ACC112 (cell line): ENCODE data around the gene TTYH3.
"Not testable (repeated sequence)": the region's sequence is repeated elsewhere in the genome, so short reads cannot be mapped to it uniquely, and the experiment has no call there.

Experiments
- H2AFZ ChIP-seq: fragments of 200-600 bp; sonication (generic); one replicate; pipeline ENCODE4 v1.6.0; 2017; ENCODE audit warnings: antibody characterized with exemption, low read length; ENCODE audit not compliant: unreplicated experiment
- H3K27ac ChIP-seq: fragments of 200-600 bp; sonication (generic); 2 replicates; pipeline ENCODE4 v1.5.1; 2014; ENCODE audit warnings: low read depth, mild to moderate bottlenecking, antibody characterized with exemption, low read length, moderate library complexity
- H3K27me3 ChIP-seq: fragments of 200-600 bp; sonication (generic); 2 replicates; pipeline ENCODE4 v1.6.1; 2014; ENCODE audit warnings: mild to moderate bottlenecking, antibody characterized with exemption, low read length, moderate library complexity, mixed read lengths; ENCODE audit not compliant: insufficient read depth
- H3K36me3 ChIP-seq: fragments of 200-600 bp; sonication (generic); 2 replicates; pipeline ENCODE4 v1.6.1; 2016; ENCODE audit warnings: mild to moderate bottlenecking, antibody characterized with exemption, low read length, moderate library complexity, mixed read lengths; ENCODE audit not compliant: insufficient read depth
- H3K4me1 ChIP-seq: fragments of 200-600 bp; sonication (generic); one replicate; pipeline ENCODE4 v1.6.1; 2016; ENCODE audit warnings: low read length, mixed read lengths; ENCODE audit not compliant: insufficient read depth, unreplicated experiment, control insufficient read depth
- H3K4me3 ChIP-seq: fragments of 200-600 bp; sonication (generic); 2 replicates; pipeline ENCODE4 v1.5.1; 2014; ENCODE audit warnings: mild to moderate bottlenecking, low read depth, low read length
- H3K79me2 ChIP-seq: fragments of 200-600 bp; sonication (generic); one replicate; pipeline ENCODE4 v1.6.0; 2016; ENCODE audit warnings: low read length; ENCODE audit not compliant: control insufficient read depth, unreplicated experiment, insufficient read depth

Gene TTYH3

DNA sequence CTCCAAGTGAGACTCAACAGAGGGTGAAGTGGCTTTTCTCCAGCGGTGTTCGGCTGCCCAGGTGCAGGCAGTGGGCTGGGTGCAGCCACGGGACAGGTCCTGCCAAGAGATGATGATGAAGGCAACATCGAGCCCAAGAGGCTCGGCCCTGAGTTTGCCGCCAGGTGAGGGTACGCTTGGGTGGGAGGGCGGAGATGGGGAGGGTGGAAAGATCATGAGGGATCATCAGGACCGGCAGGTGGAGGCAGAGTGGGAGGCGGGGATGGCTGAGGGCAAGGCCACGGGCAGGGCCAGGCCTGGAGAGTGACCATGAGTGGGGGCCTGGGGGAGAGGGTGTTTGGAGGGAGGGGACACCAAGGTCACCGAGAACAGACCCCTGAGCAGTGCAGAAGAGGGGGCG, 38.4 kb downstream of the TTYH3 start:
- no peak overlapping the region for H3K27ac ChIP-seq
- H3K27me3 ChIP-seq: peaks cover 14% of the 10 kb centered on the region
- H2AFZ ChIP-seq: no peak overlapping the region
- H3K79me2 ChIP-seq: no peaks in the 10 kb centered on the region
- no peaks in the 10 kb centered on the region for H3K4me1 ChIP-seq
- no peak overlapping the region for H3K4me3 ChIP-seq
- H3K36me3 ChIP-seq: no peaks in the 10 kb centered on the region

DNA sequence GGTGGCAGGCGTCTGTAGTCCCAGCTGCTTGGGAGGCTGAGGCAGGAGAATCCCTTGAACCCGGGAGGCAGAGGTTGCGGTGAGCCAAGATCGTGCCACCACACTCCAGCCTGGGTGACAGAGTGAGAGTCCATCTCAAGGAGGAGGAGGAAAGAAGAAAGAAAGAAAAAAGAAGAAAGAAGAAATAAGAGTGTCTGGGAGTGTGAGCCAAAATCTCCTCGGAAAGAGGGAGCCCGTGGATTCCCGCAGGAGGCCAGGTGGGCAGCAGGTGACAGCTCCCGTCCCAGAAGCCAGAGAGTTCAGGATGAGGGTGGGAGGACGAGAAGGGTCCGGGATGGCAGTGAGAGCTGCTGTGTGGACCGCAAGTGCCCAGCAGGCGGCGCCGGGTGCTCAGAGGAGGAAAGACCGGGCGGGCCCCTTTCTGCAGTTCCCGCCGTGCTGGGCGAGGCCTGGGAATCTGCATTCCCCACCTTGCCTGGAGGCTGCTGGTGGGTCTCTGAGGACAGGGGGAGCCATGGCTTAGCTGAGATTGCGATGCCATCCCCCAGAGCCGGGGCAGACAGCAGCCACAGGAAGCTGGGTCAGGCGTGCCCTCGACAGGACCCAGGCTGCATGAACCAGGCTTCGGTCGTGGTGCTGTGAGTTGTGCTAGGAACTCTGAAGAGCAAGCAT, 39.1 kb downstream of the TTYH3 start:
- no peaks in the 10 kb centered on the region for H3K79me2 ChIP-seq
- H3K4me1 ChIP-seq: no peaks in the 10 kb centered on the region
- H3K36me3 ChIP-seq: no peaks in the 10 kb centered on the region
- H2AFZ ChIP-seq: no peak overlapping the region
- peaks cover 9% of the 10 kb centered on the region for H3K27me3 ChIP-seq
- no peak overlapping the region for H3K4me3 ChIP-seq
- no peak overlapping the region for H3K27ac ChIP-seq

DNA sequence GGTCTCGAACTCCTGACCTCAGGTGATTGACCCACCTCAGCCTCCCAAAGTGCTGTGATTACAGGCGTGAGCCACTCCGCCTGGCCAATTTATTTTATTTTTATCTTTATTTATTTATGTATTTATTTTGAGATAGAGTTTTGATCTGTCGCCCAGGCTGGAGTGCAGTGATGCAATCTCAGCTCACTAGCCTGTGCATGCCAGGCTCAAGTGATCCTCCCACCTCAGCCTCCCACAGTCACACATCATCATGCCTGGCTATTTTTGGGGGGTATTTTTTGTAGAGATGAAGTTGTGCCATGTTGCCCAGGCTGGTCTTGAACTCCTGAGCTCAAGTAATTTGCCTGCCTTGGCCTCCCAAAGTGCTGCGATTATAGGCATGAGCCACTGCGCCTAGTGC, 41.4 kb downstream of the TTYH3 start:
- not testable (repeated sequence) for H3K79me2 ChIP-seq, H3K27ac ChIP-seq, H3K4me1 ChIP-seq, H2AFZ ChIP-seq, H3K36me3 ChIP-seq, H3K27me3 ChIP-seq, H3K4me3 ChIP-seq

DNA sequence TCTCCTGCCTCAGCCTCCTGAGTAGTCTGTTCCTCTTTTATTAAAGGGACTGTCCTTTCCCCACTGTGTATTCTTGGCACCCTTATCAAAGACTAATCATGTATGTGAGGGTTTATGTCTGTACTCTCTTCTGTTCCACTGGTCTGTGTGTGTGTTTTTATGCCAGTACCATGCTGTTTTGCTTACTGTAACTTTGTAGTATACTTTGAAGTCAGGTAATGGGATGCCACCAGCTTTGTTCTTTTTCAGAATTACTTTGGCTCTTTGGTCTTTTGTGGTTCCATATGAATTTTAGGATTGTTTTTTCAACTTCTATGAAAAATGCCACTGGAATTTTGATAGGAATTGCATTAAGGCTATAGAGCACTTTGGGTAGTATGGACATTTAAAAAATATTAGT, 42.1 kb downstream of the TTYH3 start:
- Histone ChIP-seq H3K27ac (no peak overlapping the region), H3K36me3 (no peaks in the 10 kb centered on the region), H3K4me3 (no peak overlapping the region), H2AFZ (no peak overlapping the region), H3K4me1 (no peaks in the 10 kb centered on the region), H3K79me2 (no peaks in the 10 kb centered on the region), H3K27me3 (no peaks in the 10 kb centered on the region)

DNA sequence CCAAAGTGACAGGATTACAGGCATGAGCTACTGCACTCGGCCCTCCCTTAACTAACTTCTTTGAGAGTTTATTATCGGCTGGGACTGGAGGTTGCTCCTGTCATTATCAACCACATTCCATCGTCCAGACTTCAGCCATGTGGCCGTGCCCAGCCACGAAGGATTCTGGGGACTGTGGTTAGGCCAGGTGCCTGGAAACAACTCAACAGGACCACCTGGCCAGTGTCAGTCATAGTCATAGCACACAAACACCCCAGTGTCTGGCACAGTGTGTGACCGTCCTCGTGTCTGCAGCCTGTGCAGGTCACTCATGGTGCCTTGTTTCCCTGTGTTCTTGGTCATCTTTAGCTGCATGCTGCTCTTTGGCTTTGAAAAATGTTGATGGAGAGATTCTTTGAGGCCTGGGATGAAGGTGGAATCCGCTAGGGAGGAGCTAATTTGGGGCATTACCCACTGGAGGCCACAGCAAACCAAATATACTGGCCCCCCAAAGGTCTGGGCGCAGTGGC, 43.5 kb downstream of the TTYH3 start:
- Histone ChIP-seq H3K4me3 (no peak overlapping the region), H3K4me1 (no peaks in the 10 kb centered on the region), H3K36me3 (no peaks in the 10 kb centered on the region), H3K79me2 (no peaks in the 10 kb centered on the region), H3K27me3 (no peaks in the 10 kb centered on the region), H2AFZ (no peak overlapping the region), H3K27ac (no peak overlapping the region)

DNA sequence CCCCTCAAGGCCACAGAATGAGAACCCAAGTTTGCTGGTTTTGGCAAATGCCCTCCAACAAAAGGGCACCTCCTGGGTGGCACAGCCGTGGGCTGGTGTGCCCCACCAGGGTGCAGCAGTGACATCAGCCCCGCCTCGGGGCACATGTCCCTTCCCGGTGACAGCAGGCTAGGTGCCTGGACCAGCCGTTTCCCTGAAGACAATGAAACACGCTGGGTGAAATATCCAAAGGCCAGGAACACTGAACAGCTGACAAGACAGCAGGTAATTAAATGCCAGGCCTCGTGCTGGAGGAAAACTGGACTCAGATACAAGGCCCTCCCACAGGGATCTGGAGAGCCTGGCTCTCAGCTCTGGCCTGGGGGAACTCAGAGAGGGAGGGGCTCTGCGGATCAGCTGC, 44.8 kb downstream of the TTYH3 start:
- not testable (repeated sequence) for H3K4me1 ChIP-seq, H3K4me3 ChIP-seq, H3K27ac ChIP-seq, H2AFZ ChIP-seq, H3K27me3 ChIP-seq, H3K79me2 ChIP-seq, H3K36me3 ChIP-seq

DNA sequence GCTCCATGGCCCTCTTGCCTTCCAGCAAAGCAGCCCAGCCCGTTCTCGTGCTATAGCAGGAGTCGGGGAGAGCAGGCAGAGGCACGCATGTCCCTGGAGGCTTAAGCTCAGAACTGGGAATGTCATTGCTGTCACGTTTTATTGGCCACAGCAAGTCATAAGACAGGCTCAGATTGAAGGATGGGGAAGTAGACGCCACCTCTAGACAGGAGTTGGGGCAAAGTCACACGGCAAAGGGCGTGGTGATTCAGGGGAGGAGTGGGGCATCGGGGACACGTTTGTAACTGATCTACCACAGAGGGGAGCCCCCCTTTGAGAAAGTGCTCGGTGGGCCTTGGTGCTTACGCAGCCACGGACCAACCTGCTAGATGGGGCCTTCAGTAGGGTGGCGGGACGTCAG, 46.7 kb downstream of the TTYH3 start:
- not testable (repeated sequence) for H3K36me3 ChIP-seq, H3K4me3 ChIP-seq, H2AFZ ChIP-seq, H3K27me3 ChIP-seq, H3K79me2 ChIP-seq, H3K4me1 ChIP-seq, H3K27ac ChIP-seq

DNA sequence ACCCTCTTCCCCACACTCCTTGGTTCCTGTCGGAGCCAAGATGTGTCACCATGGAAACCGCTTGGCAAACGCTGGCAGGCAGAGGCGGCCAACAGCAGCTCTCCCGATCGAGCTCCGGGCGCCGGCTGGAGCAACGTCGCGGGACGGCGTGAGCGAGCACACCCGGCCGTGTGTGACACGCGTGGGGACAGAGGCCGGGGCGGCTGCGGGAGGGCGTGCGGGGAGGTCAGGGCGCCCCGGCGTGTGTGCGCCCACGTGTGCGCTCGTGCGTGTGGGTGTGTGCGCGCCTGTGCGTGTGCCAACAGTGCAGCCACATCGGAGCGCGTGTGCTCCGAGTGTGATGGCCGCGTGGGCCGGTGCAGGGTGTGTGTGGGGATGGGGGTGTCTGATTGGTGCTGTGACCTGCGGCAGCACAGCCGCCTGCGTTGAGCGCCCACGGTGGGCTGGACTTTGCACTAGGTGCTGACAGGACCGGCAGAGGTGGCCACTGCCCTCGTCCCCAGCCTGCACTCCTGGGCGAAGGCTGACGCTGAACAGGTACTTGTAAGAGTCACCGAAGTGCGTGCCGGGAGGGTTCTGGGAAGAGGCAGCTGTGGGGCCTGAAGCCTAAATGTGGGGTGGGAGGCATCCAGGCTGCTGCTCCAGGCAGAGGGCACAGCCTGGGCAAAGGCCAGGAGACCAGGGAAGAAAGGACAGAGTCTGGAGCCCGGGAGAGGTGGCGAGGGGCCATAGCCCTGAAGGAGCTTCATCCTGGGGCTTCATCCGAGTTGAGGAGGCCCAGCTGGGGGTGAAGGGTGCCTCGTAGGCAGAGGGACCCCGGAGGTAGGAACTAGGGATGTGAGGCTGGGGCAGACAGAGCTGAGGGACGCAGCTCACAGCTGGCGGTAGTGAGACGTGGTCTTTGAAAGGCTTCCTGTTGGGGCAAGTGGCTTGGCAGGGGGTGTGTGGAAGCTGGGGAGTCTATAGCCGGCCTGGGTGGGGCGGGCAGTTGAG, 47.6 kb downstream of the TTYH3 start:
- H3K27ac ChIP-seq, H3K27me3 ChIP-seq, H3K4me3 ChIP-seq, H3K4me1 ChIP-seq, H2AFZ ChIP-seq, H3K36me3 ChIP-seq, H3K79me2 ChIP-seq: not testable (repeated sequence)

DNA sequence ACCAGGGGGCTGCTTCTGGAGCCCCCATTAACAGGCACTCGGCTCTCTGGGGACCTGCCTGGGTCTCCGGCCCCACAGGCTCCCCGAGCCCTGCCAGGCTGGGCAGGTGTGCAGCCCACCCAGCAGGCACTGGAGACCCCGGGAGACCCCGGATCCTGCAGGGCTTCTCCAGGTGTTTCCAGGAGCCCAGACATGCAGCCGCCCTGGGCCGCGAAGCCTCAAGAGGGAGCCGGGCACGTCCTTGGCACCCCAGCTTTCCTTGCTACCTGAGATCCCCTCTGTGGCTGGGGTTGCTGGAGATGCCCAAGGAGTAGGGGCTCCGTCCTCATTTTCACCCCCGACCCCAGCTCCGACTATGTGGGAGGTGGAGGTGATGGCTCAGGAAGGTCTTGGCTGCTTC, 48.5 kb downstream of the TTYH3 start:
- no peak overlapping the region for H3K27ac ChIP-seq

DNA sequence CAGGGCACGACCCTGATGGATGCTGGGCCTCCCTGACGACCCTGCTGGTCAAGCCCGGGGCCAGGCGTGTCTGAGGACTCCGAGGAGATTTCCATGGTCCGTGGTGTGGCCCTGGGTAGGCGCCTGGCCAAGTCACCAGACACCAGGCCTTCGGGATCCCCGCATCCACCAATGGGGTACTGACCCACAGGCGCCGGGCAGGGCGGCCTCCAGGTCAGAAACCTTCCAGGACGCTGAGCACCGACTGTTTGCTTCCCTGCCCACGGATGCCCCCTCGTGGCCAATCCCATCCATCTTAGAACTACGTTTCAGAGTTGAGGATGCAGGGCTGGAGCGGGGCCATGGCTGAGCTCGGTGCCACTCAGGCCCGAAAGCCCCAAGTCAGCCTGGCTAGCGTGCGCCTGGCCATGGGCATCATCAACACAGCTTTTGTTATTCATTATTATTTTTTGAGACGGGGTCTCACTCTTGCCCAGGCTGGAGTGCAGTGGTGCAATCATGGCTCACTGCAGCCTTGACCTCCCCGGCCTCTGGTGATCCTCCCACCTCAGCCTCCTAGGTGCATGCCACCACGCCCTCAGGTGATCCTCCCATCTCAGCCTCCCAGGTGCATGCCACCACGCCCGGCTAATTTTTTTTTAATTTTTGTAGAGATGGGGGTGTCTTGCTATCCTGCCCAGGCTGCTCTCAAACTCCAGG, 49.2 kb downstream of the TTYH3 start:
- H2AFZ ChIP-seq: no peak overlapping the region
- H3K36me3 ChIP-seq: no peaks in the 10 kb centered on the region
- H3K27me3 ChIP-seq: no peaks in the 10 kb centered on the region
- H3K79me2 ChIP-seq: no peaks in the 10 kb centered on the region
- no peak overlapping the region for H3K4me3 ChIP-seq
- no peaks in the 10 kb centered on the region for H3K4me1 ChIP-seq
- no peak overlapping the region for H3K27ac ChIP-seq

More for the DNA sequence above, 48.5 kb downstream of the TTYH3 start:
- H3K79me2 ChIP-seq: no peaks in the 10 kb centered on the region
- no peak overlapping the region for H3K4me3 ChIP-seq
- no peaks in the 10 kb centered on the region for H3K4me1 ChIP-seq
- no peaks in the 10 kb centered on the region for H3K36me3 ChIP-seq
- H2AFZ ChIP-seq: no peak overlapping the region
- H3K27me3 ChIP-seq: no peaks in the 10 kb centered on the region
